ENCODE measurements around the gene RAD9A.

DNA sequence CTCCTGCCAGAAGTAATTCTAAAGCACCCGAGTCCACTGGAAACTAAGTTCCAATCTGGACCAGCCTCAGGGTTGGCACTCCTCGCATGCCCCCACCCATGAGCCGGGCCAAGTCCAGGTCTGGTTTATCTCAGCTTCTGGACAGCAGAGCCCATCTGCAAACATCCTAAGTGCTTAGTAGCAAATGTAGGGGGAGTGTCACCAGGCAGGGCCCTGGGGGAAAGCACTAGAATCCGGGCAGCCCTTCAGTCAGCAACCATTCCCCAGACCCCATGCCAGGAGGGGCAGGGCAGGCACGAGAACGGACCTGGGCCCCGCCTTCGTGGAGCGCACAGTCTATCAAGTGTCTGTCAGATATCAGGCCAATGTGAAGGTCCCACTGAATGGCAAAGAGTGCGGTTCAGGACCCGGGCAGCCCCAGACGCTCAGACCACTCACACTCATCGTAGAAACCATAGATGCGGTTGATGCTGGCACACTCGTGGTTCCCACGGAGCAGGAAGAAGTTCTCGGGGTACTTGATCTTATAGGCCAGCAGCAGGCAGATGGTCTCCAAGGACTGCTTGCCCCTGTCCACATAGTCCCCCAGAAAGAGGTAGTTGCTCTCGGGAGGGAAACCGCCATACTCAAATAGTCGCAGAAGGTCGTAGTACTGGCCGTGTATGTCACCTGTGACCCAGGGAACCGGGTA, 8.6 kb downstream of the RAD9A start:
- TF ChIP-seq, protein P1, sequence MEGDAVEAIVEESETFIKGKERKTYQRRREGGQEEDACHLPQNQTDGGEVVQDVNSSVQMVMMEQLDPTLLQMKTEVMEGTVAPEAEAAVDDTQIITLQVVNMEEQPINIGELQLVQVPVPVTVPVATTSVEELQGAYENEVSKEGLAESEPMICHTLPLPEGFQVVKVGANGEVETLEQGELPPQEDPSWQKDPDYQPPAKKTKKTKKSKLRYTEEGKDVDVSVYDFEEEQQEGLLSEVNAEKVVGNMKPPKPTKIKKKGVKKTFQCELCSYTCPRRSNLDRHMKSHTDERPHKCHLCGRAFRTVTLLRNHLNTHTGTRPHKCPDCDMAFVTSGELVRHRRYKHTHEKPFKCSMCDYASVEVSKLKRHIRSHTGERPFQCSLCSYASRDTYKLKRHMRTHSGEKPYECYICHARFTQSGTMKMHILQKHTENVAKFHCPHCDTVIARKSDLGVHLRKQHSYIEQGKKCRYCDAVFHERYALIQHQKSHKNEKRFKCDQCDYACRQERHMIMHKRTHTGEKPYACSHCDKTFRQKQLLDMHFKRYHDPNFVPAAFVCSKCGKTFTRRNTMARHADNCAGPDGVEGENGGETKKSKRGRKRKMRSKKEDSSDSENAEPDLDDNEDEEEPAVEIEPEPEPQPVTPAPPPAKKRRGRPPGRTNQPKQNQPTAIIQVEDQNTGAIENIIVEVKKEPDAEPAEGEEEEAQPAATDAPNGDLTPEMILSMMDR (conservative IDR thresholded peaks at IDR 0.05 in 1 of 2, IDR thresholded peaks at IDR 0.05 in 1 of 2; ENCODE audit: low read depth in 1 of 2, low read length in 2 of 2), result no peak
- TF ChIP-seq EZH2 (IDR thresholded peaks at IDR 0.05; ENCODE audit: low read length, missing control alignments), result no peak

Data from fibroblast of lung (primary cell).